H1 (cell line): ENCODE data around the gene CASP5. TPM values are rescaled to one million over a fixed set of nuclear protein-coding genes. Genes with fewer than 3 reads are reported as not detected.

Source experiments
- CTCF ChIA-PET: fragments of 300-600 bp; sonication (Branson Sonifier 250); formaldehyde crosslinking; loops from one replicate; lab custom pipeline; 2021; ENCODE audit not compliant: partially characterized antibody; lab: Charles Lee
- POLR2A ChIA-PET: fragments of 300-600 bp; sonication (Branson Sonifier 250); formaldehyde crosslinking; loops from one replicate; lab custom pipeline; 2021; ENCODE audit warnings: inconsistent platforms; ENCODE audit not compliant: partially characterized antibody; lab: Charles Lee
- DNase-seq, 2 experiments: peaks; one replicate each; pipeline versions ENCODE4 v3.0.0 to v3.0.0-alpha.2; 2010 to 2022; ENCODE audit warnings: low spot score in 2 of 2, low read depth in 1 of 2, mixed read lengths in 1 of 2
- FAIRE-seq: peaks from 2 replicates; lab custom pipeline; 2011; peaks lifted over from hg19 to GRCh38; lab: Jason Lieb, UNC
- H2AFZ ChIP-seq: 2 replicates; pipeline ENCODE4 v1.8.1; 2012; ENCODE audit warnings: low read length, inconsistent platforms
- H2AK5ac ChIP-seq: 2 replicates; pipeline ENCODE4 v1.6.1; 2013; ENCODE audit warnings: low read depth, low read length
- H2BK120ac ChIP-seq: replicated peaks from 2 replicates; pipeline ENCODE3; 2013; ENCODE audit warnings: low read depth, low read length, inconsistent platforms
- H2BK12ac ChIP-seq: 2 replicates; pipeline ENCODE4 v1.6.1; 2013; ENCODE audit warnings: low read depth, low read length
- H2BK15ac ChIP-seq: 2 replicates; pipeline ENCODE4 v1.6.1; 2013; ENCODE audit warnings: low read length
- H2BK20ac ChIP-seq: 2 replicates; pipeline ENCODE4 v1.6.1; 2013; ENCODE audit warnings: low read length
- H2BK5ac ChIP-seq: 2 replicates; pipeline ENCODE4 v1.6.1; 2013; ENCODE audit warnings: low read depth, low read length
- H3K14ac ChIP-seq: 2 replicates; pipeline ENCODE4 v1.6.1; 2013; ENCODE audit warnings: inconsistent platforms; ENCODE audit not compliant: insufficient read length
- H3K18ac ChIP-seq: 2 replicates; pipeline ENCODE4 v1.6.1; 2013; ENCODE audit warnings: low read length; ENCODE audit errors: extremely low read depth
- H3K23ac ChIP-seq: 2 replicates; pipeline ENCODE4 v1.6.1; 2013; ENCODE audit warnings: inconsistent platforms; ENCODE audit not compliant: insufficient read length
- H3K23me2 ChIP-seq: 2 replicates; pipeline ENCODE4 v1.6.1; 2013; ENCODE audit warnings: low read depth, low read length
- H3K27ac ChIP-seq: 2 replicates; pipeline ENCODE4 v1.6.1; 2011; ENCODE audit warnings: low read depth, low read length, inconsistent platforms
- H3K27me3 ChIP-seq, 4 experiments: replicated peaks in 1 of 4; 1 replicate in 1 of 4; 2 replicates in 3 of 4; pipeline versions ENCODE4 v1.6.1 to v1.8.1; 2011 to 2013; ENCODE audit warnings: low read length in 3 of 4, mild to moderate bottlenecking in 3 of 4, inconsistent platforms in 2 of 4, mixed read lengths in 2 of 4, moderate library complexity in 1 of 4; ENCODE audit not compliant: control insufficient read depth in 3 of 4, insufficient read depth in 3 of 4; ENCODE audit errors: extremely low read depth in 1 of 4
- H3K36me3 ChIP-seq, 4 experiments: 2 replicates each; pipeline versions ENCODE4 v1.6.1 to v1.8.1; 2011 to 2013; ENCODE audit warnings: mild to moderate bottlenecking in 4 of 4, low read length in 3 of 4, moderate library complexity in 2 of 4, control low read depth in 1 of 4, inconsistent platforms in 1 of 4; ENCODE audit not compliant: insufficient read depth in 4 of 4, control insufficient read depth in 2 of 4
- H3K4ac ChIP-seq: replicated peaks from 2 replicates; pipeline ENCODE3; 2013; ENCODE audit warnings: low read length, low read depth, mixed read lengths, inconsistent platforms; ENCODE audit not compliant: insufficient read length
- H3K4me1 ChIP-seq, 4 experiments: replicated peaks in 1 of 4; 1 replicate in 1 of 4; 2 replicates in 3 of 4; pipeline versions ENCODE4 v1.6.1 to v1.8.1; 2011 to 2013; ENCODE audit warnings: low read length in 3 of 4, inconsistent platforms in 2 of 4, mixed read lengths in 1 of 4; ENCODE audit not compliant: insufficient read depth in 4 of 4, control insufficient read depth in 3 of 4
- H3K4me2 ChIP-seq, 2 experiments: 2 replicates each; pipeline versions ENCODE4 v1.6.1 to v1.8.1; 2011 to 2013; ENCODE audit warnings: low read depth in 2 of 2, low read length in 2 of 2, control low read depth in 1 of 2, inconsistent platforms in 1 of 2, mild to moderate bottlenecking in 1 of 2; ENCODE audit not compliant: insufficient read depth in 1 of 2
- H3K4me3 ChIP-seq, 4 experiments: fragments of 200-600, 300-600 bp in 1 of 4; sonication (generic), shearing (Covaris generic), sonication (Bioruptor Twin) in 1 of 4; 2 replicates each; pipeline versions ENCODE4 v1.5.1 to v1.8.1; 2011 to 2016; ENCODE audit warnings: low read length in 4 of 4, low read depth in 3 of 4, control low read depth in 2 of 4, inconsistent platforms in 2 of 4, mild to moderate bottlenecking in 2 of 4, mixed read lengths in 1 of 4, moderate library complexity in 1 of 4; ENCODE audit not compliant: insufficient read depth in 2 of 4; ENCODE audit errors: extremely low read depth in 1 of 4
- H3K56ac ChIP-seq: replicated peaks from 2 replicates; pipeline ENCODE3; 2013; ENCODE audit warnings: low read depth, mild to moderate bottlenecking, mixed read lengths, low read length, inconsistent platforms; ENCODE audit not compliant: insufficient read length
- H3K79me1 ChIP-seq: 2 replicates; pipeline ENCODE4 v1.6.1; 2013; ENCODE audit warnings: low read depth, low read length, control low read depth
- H3K79me2 ChIP-seq, 2 experiments: 2 replicates each; pipeline versions ENCODE4 v1.6.1 to v1.8.1; 2012 to 2013; ENCODE audit warnings: low read length in 2 of 2, mild to moderate bottlenecking in 2 of 2, inconsistent platforms in 1 of 2; ENCODE audit not compliant: insufficient read depth in 2 of 2, control insufficient read depth in 1 of 2
- H3K9ac ChIP-seq, 4 experiments: replicated peaks in 1 of 4; 1 replicate in 1 of 4; 2 replicates in 3 of 4; pipeline versions ENCODE4 v1.6.1 to v1.8.1; 2011 to 2013; ENCODE audit warnings: low read depth in 3 of 4, low read length in 3 of 4, control low read depth in 2 of 4, mild to moderate bottlenecking in 2 of 4, moderate library complexity in 2 of 4, inconsistent platforms in 1 of 4; ENCODE audit errors: extremely low read depth in 1 of 4
- H3K9me3 ChIP-seq, 2 experiments: 2 replicates each; pipeline versions ENCODE4 v1.6.1 to v1.8.1; 2012 to 2013; ENCODE audit warnings: mild to moderate bottlenecking in 2 of 2, moderate library complexity in 2 of 2, control low read depth in 1 of 2, inconsistent platforms in 1 of 2, low read depth in 1 of 2, low read length in 1 of 2, mixed read lengths in 1 of 2; ENCODE audit not compliant: insufficient read depth in 2 of 2
- H4K20me1 ChIP-seq, 2 experiments: replicated peaks in 1 of 2; 2 replicates each; pipeline versions ENCODE3 to v1.8.1; 2011 to 2013; ENCODE audit warnings: inconsistent platforms in 2 of 2, low read length in 2 of 2, mild to moderate bottlenecking in 1 of 2; ENCODE audit not compliant: insufficient read depth in 2 of 2, control insufficient read depth in 1 of 2
- H4K5ac ChIP-seq: 2 replicates; pipeline ENCODE4 v1.6.1; 2013; ENCODE audit warnings: low read length, low read depth, mixed read lengths, inconsistent platforms; ENCODE audit not compliant: insufficient read length
- H4K8ac ChIP-seq: 2 replicates; pipeline ENCODE4 v1.8.0; 2013; ENCODE audit warnings: mild to moderate bottlenecking, moderate library complexity, low read length, inconsistent platforms; ENCODE audit not compliant: insufficient read depth; ENCODE audit errors: extremely low read depth
- H4K91ac ChIP-seq: replicated peaks from 2 replicates; pipeline ENCODE3; 2013; ENCODE audit warnings: low read length, mixed read lengths, inconsistent platforms; ENCODE audit not compliant: insufficient read length
- ASH2L ChIP-seq: fragments of 200-600, 300-600 bp; sonication (generic); IDR thresholded peaks from one replicate; pipeline ENCODE4 v1.7.1; 2017; ENCODE audit warnings: low read length
- ATF2 ChIP-seq: IDR thresholded peaks from 2 replicates; pipeline ENCODE4 v1.6.1; 2012; ENCODE audit warnings: low read length, inconsistent platforms
- CEBPB ChIP-seq: IDR thresholded peaks from 2 replicates; pipeline ENCODE4 v1.6.1; 2012; ENCODE audit warnings: low read depth, low read length
- JUND ChIP-seq: IDR thresholded peaks from 2 replicates; pipeline ENCODE4 v1.6.1; 2011; ENCODE audit warnings: mild to moderate bottlenecking, improper control_type of control experiment, low read length
- RFX5 ChIP-seq: IDR thresholded peaks from 2 replicates; pipeline ENCODE4 v1.6.1; 2011; ENCODE audit warnings: low read depth, low read length, improper control_type of control experiment, borderline replicate concordance
- RNF2 ChIP-seq: fragments of 200-900, 300-1000 bp; sonication (generic); IDR thresholded peaks from 2 replicates; pipeline ENCODE4 v1.7.1; 2016; ENCODE audit warnings: borderline replicate concordance, low read depth, mild to moderate bottlenecking, antibody characterized with exemption, low read length; ENCODE audit not compliant: poor library complexity, severe bottlenecking; ENCODE audit errors: missing control alignments
- SIX5 ChIP-seq: IDR thresholded peaks from 2 replicates; pipeline ENCODE4 v1.6.1; 2011; ENCODE audit warnings: mild to moderate bottlenecking, low read depth, low read length
- SUZ12 ChIP-seq: fragments of 200-600 bp; sonication (generic); IDR thresholded peaks from 2 replicates; pipeline ENCODE4 v1.6.1; 2012; ENCODE audit warnings: mild to moderate bottlenecking, inconsistent platforms, low read length, moderate library complexity, mixed read lengths
- TAF1 ChIP-seq: IDR thresholded peaks from 2 replicates; pipeline ENCODE4 v1.6.1; 2011; ENCODE audit warnings: mild to moderate bottlenecking, low read depth, low read length
- YY1 ChIP-seq: IDR thresholded peaks from 2 replicates; pipeline ENCODE4 v1.6.1; 2011; ENCODE audit warnings: low read depth, mild to moderate bottlenecking, low read length
- WGBS, 2 experiments: shearing (Covaris generic) in 1 of 2; methylation state at CpG; one replicate each; pipeline versions ENCODE4 v1.1.6 to v1.1.7; 2013 to 2015; ENCODE audit warnings: low lambda C conversion rate in 2 of 2, mixed read lengths in 2 of 2, inconsistent platforms in 1 of 2, low coverage in 1 of 2, missing lambda C conversion rate in 1 of 2; ENCODE audit not compliant: insufficient replicate concordance in 2 of 2, insufficient coverage in 1 of 2, insufficient read length in 1 of 2; ENCODE audit errors: extremely low coverage in 1 of 2, missing lambda C conversion rate in 1 of 2; 5-methylcytosine and 5-hydroxymethylcytosine counted together
- polyA plus RNA-seq, 7 experiments: library from polyadenylated mRNA; depleted of rRNA in 3 of 7; stranded (reverse) in 5 of 7; unstranded in 2 of 7; fragments of >200 nt in 5 of 7; fragments of 200-250 nt in 2 of 7; gene quantifications; 1 replicate in 5 of 7; 2 replicates in 1 of 7; 4 replicates in 1 of 7; pipeline versions ENCODE4 v1.2.1 to v1.2.3, GENCODE V29; 2011 to 2013; ENCODE audit warnings: missing spikeins in 2 of 7, mixed read lengths in 2 of 7
- total RNA-seq: library from RNA; stranded (reverse); fragmentation: NEBNext Ultra II Directional; extraction: Animal tissue kit (Norgen Biotek cat#: 25700); gene quantifications from 2 replicates; pipeline ENCODE4 v1.2.1, GENCODE V29; 2021
- TF ChIP-seq, protein P1 (sequence below): IDR thresholded peaks from 2 replicates; pipeline ENCODE4 v1.6.1; 2011; ENCODE audit warnings: low read depth, mild to moderate bottlenecking, low read length; ENCODE audit not compliant: insufficient read depth
- TF ChIP-seq, protein P2 (sequence below): IDR thresholded peaks from 2 replicates; pipeline ENCODE4 v1.6.1; 2012; ENCODE audit warnings: inconsistent platforms

Gene CASP5
- total and polyA plus RNA-seq, 2 of the 8 experiments (the other 6 are each of a cell fraction or from before 2014, with no cell fraction given) = not detected

GRCh38 chr11:104984808-104985207 is 38.2 kb downstream of the CASP5 start:
- no peak overlapping the region for H3K9ac ChIP-seq
- H4K91ac ChIP-seq = no peak overlapping the region
- no peak overlapping the region for H3K4me2 ChIP-seq
- no peak overlapping the region for H3K56ac ChIP-seq
- H4K8ac ChIP-seq = no peak overlapping the region
- H3K14ac ChIP-seq = no peak overlapping the region
- no peak overlapping the region for H3K18ac ChIP-seq
- H2BK12ac ChIP-seq = no peak overlapping the region
- CTCF ChIA-PET = interaction anchor here (2.3 kb wide), 1 partner anchor 16 kb away, joined by 5 read pairs; no protein-coding TSS in a partner anchor
- H3K4me3 ChIP-seq = no peak overlapping the region
- POLR2A ChIA-PET = no interaction called here
- no peaks in the 10 kb centered on the region for H3K36me3 ChIP-seq
- TF ChIP-seq JUND (no peak), RFX5 (no peak), CEBPB (no peak), ASH2L (no peak), SUZ12 (no peak), SIX5 (no peak), ATF2 (no peak), TAF1 (no peak), YY1 (no peak), RNF2 (no peak)
- TF ChIP-seq, protein P1, sequence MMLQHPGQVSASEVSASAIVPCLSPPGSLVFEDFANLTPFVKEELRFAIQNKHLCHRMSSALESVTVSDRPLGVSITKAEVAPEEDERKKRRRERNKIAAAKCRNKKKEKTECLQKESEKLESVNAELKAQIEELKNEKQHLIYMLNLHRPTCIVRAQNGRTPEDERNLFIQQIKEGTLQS = no peak
- TF ChIP-seq, protein P2, sequence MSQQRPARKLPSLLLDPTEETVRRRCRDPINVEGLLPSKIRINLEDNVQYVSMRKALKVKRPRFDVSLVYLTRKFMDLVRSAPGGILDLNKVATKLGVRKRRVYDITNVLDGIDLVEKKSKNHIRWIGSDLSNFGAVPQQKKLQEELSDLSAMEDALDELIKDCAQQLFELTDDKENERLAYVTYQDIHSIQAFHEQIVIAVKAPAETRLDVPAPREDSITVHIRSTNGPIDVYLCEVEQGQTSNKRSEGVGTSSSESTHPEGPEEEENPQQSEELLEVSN = no peak
- no peaks in the 10 kb centered on the region for H3K4me1 ChIP-seq
- no peaks in the 10 kb centered on the region for H3K23me2 ChIP-seq
- no peaks in the 10 kb centered on the region for H4K20me1 ChIP-seq
- 84% methylated on average over 3 of the region's 3 CpGs; no CpG with 5 or more reads in 1 of the 2 experiments for WGBS, 2 experiments
- no peak for DNase-seq
- H3K27ac ChIP-seq = no peak overlapping the region
- H2AFZ ChIP-seq = no peak overlapping the region
- no peak overlapping the region for H2BK120ac ChIP-seq
- no peak overlapping the region for H3K23ac ChIP-seq
- H2BK15ac ChIP-seq = no peak overlapping the region
- H3K79me1 ChIP-seq = no peaks in the 10 kb centered on the region
- no peak overlapping the region for H2BK5ac ChIP-seq
- H3K4ac ChIP-seq = no peak overlapping the region
- H2BK20ac ChIP-seq = no peak overlapping the region
- FAIRE-seq = no peak
- H3K9me3 ChIP-seq = no peaks in the 10 kb centered on the region
- H4K5ac ChIP-seq = no peak overlapping the region
- no peaks in the 10 kb centered on the region for H3K79me2 ChIP-seq
- no peak overlapping the region for H2AK5ac ChIP-seq
- no peaks in the 10 kb centered on the region for H3K27me3 ChIP-seq
